CD14-positive monocyte (primary cell): Measurements from ENCODE around the gene LECT2. TPM values are rescaled to one million over a fixed set of nuclear protein-coding genes. Genes with fewer than 3 reads are reported as not detected.

Source experiments
- DNase-seq, 3 donors: peaks; one replicate each; pipeline ENCODE4 v3.0.0-alpha.2; 2011 to 2022
- H2AFZ ChIP-seq: 2 replicates; pipeline ENCODE4 v1.6.0; 2012; ENCODE audit warnings: mild to moderate bottlenecking, low read depth, low read length, inconsistent platforms; ENCODE audit not compliant: insufficient read depth, poor library complexity, severe bottlenecking
- H3K27ac ChIP-seq, 2 donors: 1 replicate in 1 of 2; 2 replicates in 1 of 2; pipeline ENCODE4 v1.5.1; 2012 to 2013; ENCODE audit warnings: low read length in 2 of 2, control low read depth in 1 of 2, inconsistent platforms in 1 of 2, low read depth in 1 of 2, mild to moderate bottlenecking in 1 of 2
- H3K27me3 ChIP-seq, 2 donors: one replicate each; pipeline versions ENCODE4 v1.6.0 to v1.6.1; 2011 to 2013; ENCODE audit warnings: low read length in 2 of 2; ENCODE audit not compliant: control insufficient read depth in 2 of 2, insufficient read depth in 2 of 2
- H3K36me3 ChIP-seq, 2 donors: replicated peaks in 1 of 2; 1 replicate in 1 of 2; 2 replicates in 1 of 2; pipeline versions ENCODE4 v1.5.1 to v1.6.1; 2012 to 2013; ENCODE audit warnings: low read length in 2 of 2, control low read depth in 1 of 2, inconsistent platforms in 1 of 2, mild to moderate bottlenecking in 1 of 2; ENCODE audit not compliant: insufficient read depth in 2 of 2, control insufficient read depth in 1 of 2
- H3K4me1 ChIP-seq, 2 donors: 1 replicate in 1 of 2; 2 replicates in 1 of 2; pipeline versions ENCODE4 v1.5.1 to v1.6.1; 2012 to 2013; ENCODE audit warnings: low read length in 2 of 2, control low read depth in 1 of 2, inconsistent platforms in 1 of 2, mild to moderate bottlenecking in 1 of 2, moderate library complexity in 1 of 2; ENCODE audit not compliant: insufficient read depth in 2 of 2, control insufficient read depth in 1 of 2
- H3K4me2 ChIP-seq: replicated peaks from 2 replicates; pipeline ENCODE3; 2012; ENCODE audit warnings: low read length, moderate library complexity, mild to moderate bottlenecking; ENCODE audit not compliant: poor library complexity, severe bottlenecking; ENCODE audit errors: extremely low read depth
- H3K4me3 ChIP-seq, 3 experiments: fragments of 200-600 bp in 1 of 3; sonication (generic) in 1 of 3; replicated peaks in 1 of 3; 1 replicate in 2 of 3; 2 replicates in 1 of 3; pipeline ENCODE4 v1.5.1; 2011 to 2013; ENCODE audit warnings: low read length in 3 of 3, mild to moderate bottlenecking in 3 of 3, control low read depth in 2 of 3, low read depth in 2 of 3, inconsistent platforms in 1 of 3, moderate library complexity in 1 of 3
- H3K79me2 ChIP-seq: 2 replicates; pipeline ENCODE4 v1.6.0; 2012; ENCODE audit warnings: mild to moderate bottlenecking, control low read depth, inconsistent platforms, low read length, moderate library complexity; ENCODE audit not compliant: insufficient read depth
- H3K9ac ChIP-seq: 2 replicates; pipeline ENCODE4 v1.6.0; 2017; ENCODE audit warnings: low read length, mild to moderate bottlenecking; ENCODE audit not compliant: insufficient read depth, poor library complexity, severe bottlenecking
- H3K9me3 ChIP-seq, 2 donors: replicated peaks in 1 of 2; 1 replicate in 1 of 2; 2 replicates in 1 of 2; pipeline versions ENCODE4 v1.5.1 to v1.6.1; 2012 to 2013; ENCODE audit warnings: low read length in 2 of 2, control low read depth in 1 of 2; ENCODE audit not compliant: control insufficient read depth in 1 of 2, insufficient read depth in 1 of 2
- H4K20me1 ChIP-seq: 2 replicates; pipeline ENCODE4 v1.6.0; 2012; ENCODE audit warnings: mild to moderate bottlenecking, low read length, control low read depth, moderate library complexity; ENCODE audit not compliant: insufficient read depth
- H3K27ac Mint-ChIP-seq, 7 donors: one replicate each; pipeline ENCODE4 v1.8.0; 2020; ENCODE audit warnings: mild to moderate bottlenecking in 7 of 7, mixed read lengths in 7 of 7, moderate library complexity in 6 of 7, inconsistent platforms in 2 of 7
- H3K27me3 Mint-ChIP-seq, 3 donors: one replicate each; pipeline ENCODE4 v1.8.0; 2021 to 2022; ENCODE audit warnings: low read depth in 3 of 3, mild to moderate bottlenecking in 3 of 3, mixed read lengths in 3 of 3, moderate library complexity in 3 of 3, inconsistent platforms in 1 of 3
- H3K36me3 Mint-ChIP-seq, 2 donors: one replicate each; pipeline ENCODE4 v1.8.0; 2020; ENCODE audit warnings: mixed read lengths in 2 of 2, inconsistent platforms in 1 of 2, mild to moderate bottlenecking in 1 of 2
- H3K4me1 Mint-ChIP-seq: one replicate; pipeline ENCODE4 v1.8.0; 2020; ENCODE audit warnings: mild to moderate bottlenecking, mixed read lengths
- H3K4me3 Mint-ChIP-seq, 2 donors: one replicate each; pipeline ENCODE4 v1.8.0; 2020; ENCODE audit warnings: mild to moderate bottlenecking in 2 of 2, mixed read lengths in 2 of 2, moderate library complexity in 1 of 2
- H3K9me3 Mint-ChIP-seq, 7 donors: one replicate each; pipeline ENCODE4 v1.8.0; 2020 to 2022; ENCODE audit warnings: mixed read lengths in 7 of 7, mild to moderate bottlenecking in 6 of 7, moderate library complexity in 6 of 7, inconsistent platforms in 2 of 7
- CTCF ChIP-seq: fragments of 200-600 bp; IDR thresholded peaks from one replicate; pipeline ENCODE4 v1.8.0; 2022; ENCODE audit warnings: antibody characterized with exemption, mild to moderate bottlenecking
- WGBS: methylation state at CpG from one replicate; pipeline ENCODE4 v1.1.5; 2013; ENCODE audit warnings: missing lambda C conversion rate; ENCODE audit not compliant: insufficient coverage; 5-methylcytosine and 5-hydroxymethylcytosine counted together
- intact Hi-C, 2 donors: fragments of 100-400 bp; cut with micrococcal nuclease; formaldehyde crosslinking; loops; one replicate each; pipeline versions ENCODE4 v1.15.0 to v1.15.1; 2023
- polyA plus RNA-seq, 3 donors: library from polyadenylated mRNA; depleted of rRNA in 1 of 3; unstranded in 2 of 3; stranded (reverse) in 1 of 3; fragments of 300-500 nt in 2 of 3; fragments of >200 nt in 1 of 3; fragmentation: Illumina TruSeq in 2 of 3; gene quantifications; 1 replicate in 2 of 3; 2 replicates in 1 of 3; pipeline ENCODE4 v1.2.3, GENCODE V29; 2012 to 2021

Gene LECT2
- polyA plus RNA-seq, 3 donors = not detected

GRCh38 chr5:135950611-135951010, 4.2 kb downstream of the LECT2 start:
- intact Hi-C loops = no loop called here
- H3K27me3 ChIP-seq = peaks cover 14 to 16% of the 10 kb centered on the region in 2 donors
- Mint-ChIP-seq H3K36me3 (no peaks in the 10 kb centered on the region), H3K27me3 (peaks cover 9 to 19% (median 13%) of the 10 kb centered on the region in 3 donors), H3K4me3 (no peak overlapping the region), H3K9me3 (peaks cover 0 to 3% (median 0%) of the 10 kb centered on the region in 7 donors), H3K4me1 (peaks cover 1% of the 10 kb centered on the region), H3K27ac (no peak overlapping the region)
- H2AFZ ChIP-seq = no peak overlapping the region
- H3K9me3 ChIP-seq = no peaks in the 10 kb centered on the region
- DNase-seq = no peak
- WGBS = 0% methylated on average over 1 of the region's 3 CpGs
- no peak overlapping the region for H3K9ac ChIP-seq
- no peak for TF ChIP-seq CTCF
- H4K20me1 ChIP-seq = no peaks in the 10 kb centered on the region
- no peak overlapping the region for H3K27ac ChIP-seq
- no peaks in the 10 kb centered on the region for H3K36me3 ChIP-seq
- H3K4me2 ChIP-seq = no peak overlapping the region
- no peaks in the 10 kb centered on the region for H3K79me2 ChIP-seq
- no peaks in the 10 kb centered on the region for H3K4me1 ChIP-seq
- H3K4me3 ChIP-seq = no peak overlapping the region

DNA sequence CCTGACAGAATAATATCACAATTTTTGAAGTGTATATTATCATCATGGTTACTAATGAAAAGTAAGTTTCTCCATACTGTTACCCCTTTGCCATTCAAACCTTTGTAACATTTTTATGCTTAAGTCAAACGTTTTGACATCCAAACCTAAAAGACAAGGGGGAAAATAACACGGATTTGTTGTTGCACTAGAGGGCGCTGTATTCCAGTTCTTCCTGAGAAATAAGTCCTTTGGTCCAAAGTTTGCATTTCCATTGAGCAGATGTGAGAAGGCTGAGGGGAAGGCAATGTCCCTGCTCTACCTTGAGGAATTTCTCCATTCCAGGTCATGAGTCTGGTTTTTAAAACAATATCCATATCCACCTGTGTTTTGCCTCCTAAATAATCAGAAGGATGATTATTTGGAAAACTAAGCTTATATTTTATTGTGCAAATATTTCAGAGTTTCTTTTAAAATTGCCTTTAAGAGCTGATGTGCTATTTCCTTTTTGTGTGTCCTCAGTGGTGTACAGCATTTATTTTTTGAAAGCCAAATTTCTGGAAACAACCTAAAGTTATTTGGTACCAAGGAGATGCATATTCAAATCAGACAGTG, 9.7 kb downstream of the LECT2 start:
- H3K4me1 Mint-ChIP-seq = no peaks in the 10 kb centered on the region
- no peaks in the 10 kb centered on the region for H3K4me1 ChIP-seq
- no peak overlapping the region for H2AFZ ChIP-seq
- intact Hi-C loops = loop anchor here (2.0 to 10.0 kb wide), 5 partner anchors 117 to 270 kb away; no protein-coding TSS in a partner anchor
- TF ChIP-seq CTCF = peak; percentile 81
- H3K36me3 ChIP-seq = no peaks in the 10 kb centered on the region
- H3K9me3 Mint-ChIP-seq = no peaks in the 10 kb centered on the region
- H3K27ac Mint-ChIP-seq = no peak overlapping the region
- no peak overlapping the region for H3K9ac ChIP-seq
- H3K4me3 Mint-ChIP-seq = no peak overlapping the region
- DNase-seq = peak; percentile 39 to 65 (median 64)
- H3K4me3 ChIP-seq = no peak overlapping the region
- WGBS = no CpG with 5 or more reads among the region's 3 CpGs
- no peak overlapping the region for H3K27ac ChIP-seq
- H3K36me3 Mint-ChIP-seq = no peaks in the 10 kb centered on the region
- no peaks in the 10 kb centered on the region for H3K9me3 ChIP-seq
- peaks cover 12 to 23% of the 10 kb centered on the region in 2 donors for H3K27me3 ChIP-seq
- H3K79me2 ChIP-seq = no peaks in the 10 kb centered on the region
- no peaks in the 10 kb centered on the region for H4K20me1 ChIP-seq
- H3K27me3 Mint-ChIP-seq = peaks cover 4 to 14% (median 8%) of the 10 kb centered on the region in 3 donors
- H3K4me2 ChIP-seq = no peak overlapping the region
